Testis (tissue), 2 donors: ENCODE data around the gene EEIG2.

Experiments used
- POLR2A ChIP-seq: fragments of 450-650 bp; IDR thresholded peaks from one replicate; pipeline ENCODE4 v1.6.1; 2017; ENCODE audit warnings: antibody characterized with exemption, mild to moderate bottlenecking, moderate library complexity
- TF ChIP-seq, protein P1 (sequence below), 3 experiments: fragments of 450-650 bp in 2 of 3; fragments of 200-600 bp in 1 of 3; sonication (generic) in 1 of 3; IDR thresholded peaks; one replicate each; pipeline ENCODE4 v1.5.1; 2016 to 2019; ENCODE audit warnings: antibody characterized with exemption in 3 of 3, mild to moderate bottlenecking in 2 of 3, moderate library complexity in 1 of 3

GRCh38 chr1:108570998-108571401, 11.1 kb downstream of the EEIG2 start:
- TF ChIP-seq, protein P1, sequence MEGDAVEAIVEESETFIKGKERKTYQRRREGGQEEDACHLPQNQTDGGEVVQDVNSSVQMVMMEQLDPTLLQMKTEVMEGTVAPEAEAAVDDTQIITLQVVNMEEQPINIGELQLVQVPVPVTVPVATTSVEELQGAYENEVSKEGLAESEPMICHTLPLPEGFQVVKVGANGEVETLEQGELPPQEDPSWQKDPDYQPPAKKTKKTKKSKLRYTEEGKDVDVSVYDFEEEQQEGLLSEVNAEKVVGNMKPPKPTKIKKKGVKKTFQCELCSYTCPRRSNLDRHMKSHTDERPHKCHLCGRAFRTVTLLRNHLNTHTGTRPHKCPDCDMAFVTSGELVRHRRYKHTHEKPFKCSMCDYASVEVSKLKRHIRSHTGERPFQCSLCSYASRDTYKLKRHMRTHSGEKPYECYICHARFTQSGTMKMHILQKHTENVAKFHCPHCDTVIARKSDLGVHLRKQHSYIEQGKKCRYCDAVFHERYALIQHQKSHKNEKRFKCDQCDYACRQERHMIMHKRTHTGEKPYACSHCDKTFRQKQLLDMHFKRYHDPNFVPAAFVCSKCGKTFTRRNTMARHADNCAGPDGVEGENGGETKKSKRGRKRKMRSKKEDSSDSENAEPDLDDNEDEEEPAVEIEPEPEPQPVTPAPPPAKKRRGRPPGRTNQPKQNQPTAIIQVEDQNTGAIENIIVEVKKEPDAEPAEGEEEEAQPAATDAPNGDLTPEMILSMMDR (IDR thresholded peaks at IDR 0.05) = no peak
- no peak for TF ChIP-seq POLR2A
